ENCODE measurements around the gene TOLLIP. TPM values are rescaled to one million over a fixed set of nuclear protein-coding genes. Genes with fewer than 3 reads are reported as not detected.
A peak's percentile ranks its signal among the peaks of the same experiment; 100 is the strongest.

TOLLIP gene
- total RNA-seq, 6 donors from 2014 or later, result 39.5 to 97.4 (median 53.4) TPM

GRCh38 chr11:1354125-1354938 is 44.9 kb upstream of the TOLLIP start:
- no peaks in the 10 kb centered on the region for H3K36me3 ChIP-seq
- WGBS, 2 donors, result 57 to 70% methylated on average over 12 to 17 of the region's 32 CpGs
- H3K9me3 ChIP-seq, result no peaks in the 10 kb centered on the region
- TF ChIP-seq EP300 (IDR thresholded peaks at IDR 0.05) (no peak), POLR2AphosphoS5 (IDR thresholded peaks at IDR 0.05) (no peak), POLR2A (IDR thresholded peaks at IDR 0.05) (no peak), CTCF (IDR thresholded peaks at IDR 0.05) (no peak)
- H3K27ac ChIP-seq, result no peak overlapping the region
- H3K27me3 ChIP-seq, result no peaks in the 10 kb centered on the region
- DNase-seq (peak in 1 of 2 donors; percentile 72), ATAC-seq (ENCODE audit: low FRiP score in 2 of 2) (peak; percentile 22 to 35)
- no peak overlapping the region for H3K4me3 ChIP-seq
- no peaks in the 10 kb centered on the region for H3K4me1 ChIP-seq

DNA sequence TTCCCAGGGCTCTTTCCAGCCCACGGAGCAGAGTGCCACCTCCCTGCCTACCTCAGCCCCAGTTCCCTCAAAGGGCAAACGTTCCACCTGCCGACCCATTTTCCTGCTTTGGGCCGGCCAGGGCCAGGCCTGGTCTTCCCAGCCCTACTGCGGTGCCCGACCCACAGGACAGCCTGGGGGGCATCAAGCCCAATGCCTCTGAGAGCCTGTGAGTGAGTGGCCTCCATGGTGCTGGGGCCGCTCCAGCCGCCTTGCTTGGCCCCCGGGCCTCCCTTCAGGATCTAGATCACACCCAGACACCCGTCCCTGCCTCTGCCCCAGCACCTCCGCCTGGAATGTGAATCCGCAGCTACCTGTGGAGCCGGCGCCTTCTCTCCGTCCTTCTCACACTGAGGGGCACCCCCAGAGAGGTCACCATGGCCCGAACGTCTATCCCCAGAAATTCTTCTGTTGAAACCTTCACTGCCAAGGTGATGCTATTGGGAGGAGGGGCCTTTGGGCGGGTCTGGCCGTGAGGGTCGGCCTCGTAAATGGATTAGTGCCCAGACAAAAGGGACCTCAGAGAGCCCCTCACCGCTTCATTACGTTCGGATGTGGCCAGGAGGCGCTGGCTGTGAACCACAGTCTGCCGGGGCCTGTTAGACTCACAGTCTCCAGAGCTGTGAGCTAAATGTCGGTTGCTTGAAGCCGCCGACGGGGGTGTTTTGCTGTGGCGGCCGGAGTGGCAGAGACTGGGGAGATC is 44.1 kb upstream of the TOLLIP start:
- H3K9me3 ChIP-seq, result no peaks in the 10 kb centered on the region
- ATAC-seq (ENCODE audit: low FRiP score in 2 of 2) (no peak), DNase-seq (peak in 1 of 2 donors; percentile 75)
- H3K27ac ChIP-seq, result no peak overlapping the region
- WGBS, 2 donors, result 83 to 89% methylated on average over 21 to 32 of the region's 32 CpGs
- no peaks in the 10 kb centered on the region for H3K27me3 ChIP-seq
- TF ChIP-seq POLR2A (IDR thresholded peaks at IDR 0.05) (no peak), EP300 (IDR thresholded peaks at IDR 0.05) (no peak), POLR2AphosphoS5 (IDR thresholded peaks at IDR 0.05) (no peak), CTCF (IDR thresholded peaks at IDR 0.05) (no peak)
- H3K36me3 ChIP-seq, result no peaks in the 10 kb centered on the region
- H3K4me3 ChIP-seq, result no peak overlapping the region
- no peaks in the 10 kb centered on the region for H3K4me1 ChIP-seq

DNA sequence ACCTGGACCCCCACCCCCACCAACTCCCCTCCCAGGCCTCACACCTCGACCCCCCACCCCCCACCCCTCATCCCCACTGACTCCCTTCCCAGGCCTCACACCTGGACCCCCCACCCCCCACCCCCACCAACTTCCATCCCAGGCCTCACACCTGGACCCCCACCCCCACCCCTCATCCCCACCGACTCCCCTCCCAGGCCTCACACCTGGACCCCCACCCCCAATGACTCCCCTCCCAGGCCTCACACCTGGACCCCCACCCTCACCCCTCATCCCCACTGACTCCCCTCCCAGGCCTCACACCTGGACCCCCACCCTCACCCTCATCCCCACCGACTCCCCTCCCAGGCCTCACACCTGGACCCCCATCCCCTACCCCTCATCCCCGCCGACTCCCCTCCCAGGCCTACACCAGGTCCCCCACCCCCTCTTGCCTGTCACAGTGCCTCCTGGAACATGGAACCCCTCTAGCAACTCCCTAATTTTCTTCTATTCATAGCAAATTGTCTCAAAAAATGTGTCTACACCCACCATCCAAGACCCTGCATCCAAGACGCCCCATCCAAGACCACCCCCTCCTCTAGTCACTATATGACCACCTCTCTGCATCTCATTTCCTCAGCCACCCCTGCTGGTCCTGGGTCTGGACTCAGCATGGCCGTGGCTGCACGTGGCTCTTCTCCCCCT is 43.4 kb upstream of the TOLLIP start:
- H3K4me3 ChIP-seq, result no peak overlapping the region
- DNase-seq (no peak), ATAC-seq (ENCODE audit: low FRiP score in 2 of 2) (no peak)
- no peak overlapping the region for H3K27ac ChIP-seq
- no peak for TF ChIP-seq POLR2A (IDR thresholded peaks at IDR 0.05)
- no peak for TF ChIP-seq POLR2AphosphoS5 (IDR thresholded peaks at IDR 0.05)
- TF ChIP-seq CTCF (IDR thresholded peaks at IDR 0.05), result no peak
- TF ChIP-seq EP300 (IDR thresholded peaks at IDR 0.05), result no peak
- 66 to 79% methylated on average over 3 to 6 of the region's 8 CpGs for WGBS, 2 donors
- H3K36me3 ChIP-seq, result no peaks in the 10 kb centered on the region
- no peaks in the 10 kb centered on the region for H3K4me1 ChIP-seq
- no peaks in the 10 kb centered on the region for H3K27me3 ChIP-seq
- no peaks in the 10 kb centered on the region for H3K9me3 ChIP-seq

DNA sequence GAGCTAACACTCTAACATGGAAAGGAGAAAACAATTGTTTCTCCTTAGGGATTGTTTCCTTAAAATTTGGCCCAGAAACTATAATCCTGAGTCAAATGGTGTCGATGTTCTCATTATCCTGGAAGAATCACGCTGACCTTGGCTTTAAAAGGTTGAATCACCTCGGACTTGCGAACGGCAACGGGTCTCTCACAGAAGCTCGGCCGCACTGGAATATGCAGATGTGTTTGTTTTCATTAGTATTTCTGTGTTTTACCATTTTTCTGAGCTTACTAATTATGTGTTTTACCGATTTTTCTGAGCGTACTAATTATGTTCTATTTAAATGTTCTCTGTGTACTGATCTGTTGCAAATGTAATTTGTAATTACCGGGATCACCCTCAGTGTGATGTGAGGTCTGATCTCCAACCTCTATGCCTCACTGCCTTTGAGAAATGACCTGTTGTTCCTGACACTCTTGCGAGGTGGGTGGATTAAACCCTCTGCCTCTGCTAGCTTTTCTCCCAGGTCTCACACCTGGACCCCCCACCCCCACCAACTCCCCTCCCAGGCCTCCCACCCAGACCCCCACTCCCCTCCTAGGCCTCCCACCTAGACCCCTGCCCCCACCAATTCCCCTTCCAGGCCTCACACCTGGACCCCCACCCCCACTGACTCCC is 42.0 kb upstream of the TOLLIP start:
- H3K27ac ChIP-seq, result no peak overlapping the region
- ATAC-seq (ENCODE audit: low FRiP score in 2 of 2) (no peak), DNase-seq (no peak)
- no peaks in the 10 kb centered on the region for H3K27me3 ChIP-seq
- 75 to 81% methylated on average over 12 of the region's 12 CpGs for WGBS, 2 donors
- H3K9me3 ChIP-seq, result no peaks in the 10 kb centered on the region
- no peaks in the 10 kb centered on the region for H3K36me3 ChIP-seq
- TF ChIP-seq POLR2A (IDR thresholded peaks at IDR 0.05), result no peak
- H3K4me1 ChIP-seq, result no peaks in the 10 kb centered on the region
- H3K4me3 ChIP-seq, result no peak overlapping the region
